Activated CD4-positive, alpha-beta T cell treated with anti-CD3 and anti-CD28 coated beads for 48 hours (primary cell): Measurements from ENCODE around the gene CAPN6.

ENCODE experiments used
- DNase-seq: peaks from one replicate; pipeline ENCODE4 v3.0.0-alpha.2; 2020

CAPN6 gene

DNA sequence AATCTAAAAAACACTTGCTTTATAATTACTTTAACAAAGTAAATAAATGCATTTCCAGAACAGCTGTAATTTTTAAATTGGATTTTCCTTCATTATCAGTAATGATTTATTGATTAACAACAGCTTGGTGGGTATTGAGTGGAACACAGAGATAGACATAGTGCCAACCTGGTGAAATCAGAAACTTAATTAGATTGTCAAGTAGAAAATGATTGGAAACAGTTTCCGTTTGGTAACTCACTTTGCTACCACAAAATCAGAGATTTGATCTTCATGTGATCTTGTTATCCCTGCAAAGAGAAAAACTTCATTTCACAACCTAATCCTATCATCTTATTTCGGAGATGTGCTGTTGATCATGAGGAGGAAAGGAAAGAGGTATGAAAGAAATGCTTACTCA lies 70.8 kb downstream of the CAPN6 start:
- DNase-seq, result no peak
